GM12878 (cell line): Measurements from ENCODE around the gene LAMA5.

Experiments used
- EP300 ChIP-seq, 2 experiments: fragments of 150-350 bp in 1 of 2; IDR thresholded peaks; 2 replicates each; pipeline ENCODE4 v1.6.1; 2011 to 2012; ENCODE audit warnings: low read depth in 2 of 2, low read length in 2 of 2, borderline replicate concordance in 1 of 2, improper control_type of control experiment in 1 of 2, inconsistent platforms in 1 of 2; ENCODE audit not compliant: control insufficient read depth in 1 of 2
- EZH2 ChIP-seq: IDR thresholded peaks from 2 replicates; pipeline ENCODE4 v1.6.1; 2012; ENCODE audit warnings: low read depth, mild to moderate bottlenecking, control low read depth, inconsistent platforms, low read length, borderline replicate concordance; ENCODE audit not compliant: control insufficient read depth
- MLLT1 ChIP-seq: fragments of 450-650 bp; IDR thresholded peaks from 2 replicates; pipeline ENCODE4 v1.6.1; 2016; ENCODE audit warnings: mild to moderate bottlenecking
- MYC ChIP-seq: IDR thresholded peaks from 2 replicates; pipeline ENCODE4 v1.6.1; 2011; ENCODE audit warnings: mild to moderate bottlenecking, low read length, moderate library complexity, inconsistent platforms; ENCODE audit not compliant: insufficient read depth, insufficient replicate concordance, insufficient read length, severe bottlenecking
- ZNF274 ChIP-seq: IDR thresholded peaks from one replicate; pipeline ENCODE4 v1.8.0; 2011; ENCODE audit not compliant: insufficient read length, insufficient read depth
- ZSCAN29 ChIP-seq: fragments of 450-650 bp; IDR thresholded peaks from 2 replicates; pipeline ENCODE4 v1.6.1; 2017; ENCODE audit warnings: mild to moderate bottlenecking, moderate library complexity
- TF ChIP-seq, protein P1 (sequence below), 3 experiments: IDR thresholded peaks in 2 of 3; conservative IDR thresholded peaks in 1 of 3; 2 replicates each; pipeline ENCODE4 v1.5.1; 2011; ENCODE audit warnings: low read depth in 3 of 3, low read length in 3 of 3, mild to moderate bottlenecking in 3 of 3, control low read depth in 2 of 3, moderate library complexity in 2 of 3, inconsistent platforms in 1 of 3, mixed read lengths in 1 of 3; ENCODE audit not compliant: control insufficient read depth in 2 of 3, insufficient read depth in 1 of 3; ENCODE audit errors: extremely low read depth in 1 of 3
- TF ChIP-seq, protein P2 (sequence below): IDR thresholded peaks from 2 replicates; pipeline ENCODE4 v1.6.1; 2012; ENCODE audit warnings: low read depth, low read length, improper control_type of control experiment

GRCh38 chr20:62321975-62322374, 45.1 kb downstream of the LAMA5 start:
- TF ChIP-seq, protein P1, sequence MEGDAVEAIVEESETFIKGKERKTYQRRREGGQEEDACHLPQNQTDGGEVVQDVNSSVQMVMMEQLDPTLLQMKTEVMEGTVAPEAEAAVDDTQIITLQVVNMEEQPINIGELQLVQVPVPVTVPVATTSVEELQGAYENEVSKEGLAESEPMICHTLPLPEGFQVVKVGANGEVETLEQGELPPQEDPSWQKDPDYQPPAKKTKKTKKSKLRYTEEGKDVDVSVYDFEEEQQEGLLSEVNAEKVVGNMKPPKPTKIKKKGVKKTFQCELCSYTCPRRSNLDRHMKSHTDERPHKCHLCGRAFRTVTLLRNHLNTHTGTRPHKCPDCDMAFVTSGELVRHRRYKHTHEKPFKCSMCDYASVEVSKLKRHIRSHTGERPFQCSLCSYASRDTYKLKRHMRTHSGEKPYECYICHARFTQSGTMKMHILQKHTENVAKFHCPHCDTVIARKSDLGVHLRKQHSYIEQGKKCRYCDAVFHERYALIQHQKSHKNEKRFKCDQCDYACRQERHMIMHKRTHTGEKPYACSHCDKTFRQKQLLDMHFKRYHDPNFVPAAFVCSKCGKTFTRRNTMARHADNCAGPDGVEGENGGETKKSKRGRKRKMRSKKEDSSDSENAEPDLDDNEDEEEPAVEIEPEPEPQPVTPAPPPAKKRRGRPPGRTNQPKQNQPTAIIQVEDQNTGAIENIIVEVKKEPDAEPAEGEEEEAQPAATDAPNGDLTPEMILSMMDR (IDR thresholded peaks at IDR 0.05 in 2 of 3, conservative IDR thresholded peaks at IDR 0.05 in 1 of 3; ENCODE audit: control insufficient read depth in 2 of 3, extremely low read depth in 1 of 3, insufficient read depth in 1 of 3, low read depth in 3 of 3, low read length in 3 of 3), result no peak
- TF ChIP-seq EZH2, result no peak
- TF ChIP-seq, protein P2, sequence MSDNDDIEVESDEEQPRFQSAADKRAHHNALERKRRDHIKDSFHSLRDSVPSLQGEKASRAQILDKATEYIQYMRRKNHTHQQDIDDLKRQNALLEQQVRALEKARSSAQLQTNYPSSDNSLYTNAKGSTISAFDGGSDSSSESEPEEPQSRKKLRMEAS, result no peak
- TF ChIP-seq ZSCAN29, result no peak
- no peak for TF ChIP-seq MLLT1
- TF ChIP-seq EP300 (IDR thresholded peaks at IDR 0.05; ENCODE audit: borderline replicate concordance in 1 of 2, control insufficient read depth in 1 of 2, low read depth in 2 of 2, low read length in 2 of 2), result no peak
- no peak for TF ChIP-seq ZNF274
- no peak for TF ChIP-seq MYC
